ENCODE data around the gene RPTOR.

The RPTOR gene

DNA sequence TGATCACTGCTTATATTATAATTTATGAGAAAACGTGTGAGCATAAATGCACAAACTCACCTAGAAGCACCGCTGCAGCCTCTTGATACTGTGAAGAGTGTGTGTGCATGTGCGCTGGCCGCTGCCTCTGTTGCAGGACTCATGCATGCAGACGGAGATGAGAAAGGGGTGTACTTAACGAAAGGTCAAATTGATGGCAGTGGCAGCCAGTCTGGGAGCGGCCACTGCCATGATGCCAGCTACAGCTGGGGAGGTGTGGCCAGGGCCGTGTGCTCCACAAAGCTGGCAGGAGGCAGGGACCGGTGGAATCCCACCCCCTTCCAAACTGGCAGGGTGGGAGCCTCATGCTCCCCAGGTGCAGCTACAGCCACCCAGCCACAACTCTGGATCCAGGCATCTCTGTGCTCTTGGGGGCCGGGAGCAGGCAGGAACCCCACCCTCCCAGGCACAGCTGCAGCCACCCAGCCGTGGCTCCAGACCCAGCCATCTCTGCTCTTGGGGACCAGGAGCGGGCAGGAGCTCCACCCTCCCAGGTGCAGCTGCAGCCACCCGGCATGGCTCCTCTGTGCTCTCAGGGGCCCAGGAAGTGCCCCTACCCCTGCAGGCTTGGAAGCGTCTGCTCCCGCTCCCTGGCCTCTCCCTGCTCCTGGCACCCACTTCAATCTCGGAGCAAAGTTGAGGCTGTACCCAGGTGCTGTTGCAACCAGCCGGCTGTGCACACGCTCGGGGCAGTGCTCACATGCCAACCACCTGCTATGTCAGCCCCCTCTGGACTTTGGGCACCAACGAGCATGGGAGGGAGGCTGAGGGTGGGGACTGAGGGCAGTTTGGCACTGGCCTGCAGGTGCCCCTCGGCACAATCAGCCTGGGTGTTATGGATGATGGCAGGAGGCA is 369.5 kb downstream of the RPTOR start:
- DNase-seq (ENCODE audit: low read depth), result no peak

DNA sequence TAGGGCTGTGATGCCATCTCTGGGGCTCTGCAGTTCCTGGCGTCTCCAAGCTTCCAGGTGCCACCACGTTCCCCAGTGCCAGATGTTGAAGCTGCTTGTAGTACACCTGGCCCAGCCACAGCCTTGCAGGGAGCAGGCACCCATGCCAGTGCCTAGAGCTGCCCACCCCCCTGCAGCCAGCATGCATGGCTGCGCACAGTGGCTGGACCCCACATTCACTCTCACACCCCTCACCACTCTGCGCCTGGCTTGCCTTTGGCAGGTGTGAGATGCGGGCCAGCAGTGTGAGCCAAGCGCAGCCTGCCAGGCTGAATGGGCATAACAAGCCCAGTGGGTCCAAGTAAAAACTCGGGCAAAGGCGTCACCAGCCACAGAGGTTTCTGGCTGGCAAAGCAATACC is 371.6 kb downstream of the RPTOR start:
- DNase-seq (ENCODE audit: low read depth), result no peak

DNA sequence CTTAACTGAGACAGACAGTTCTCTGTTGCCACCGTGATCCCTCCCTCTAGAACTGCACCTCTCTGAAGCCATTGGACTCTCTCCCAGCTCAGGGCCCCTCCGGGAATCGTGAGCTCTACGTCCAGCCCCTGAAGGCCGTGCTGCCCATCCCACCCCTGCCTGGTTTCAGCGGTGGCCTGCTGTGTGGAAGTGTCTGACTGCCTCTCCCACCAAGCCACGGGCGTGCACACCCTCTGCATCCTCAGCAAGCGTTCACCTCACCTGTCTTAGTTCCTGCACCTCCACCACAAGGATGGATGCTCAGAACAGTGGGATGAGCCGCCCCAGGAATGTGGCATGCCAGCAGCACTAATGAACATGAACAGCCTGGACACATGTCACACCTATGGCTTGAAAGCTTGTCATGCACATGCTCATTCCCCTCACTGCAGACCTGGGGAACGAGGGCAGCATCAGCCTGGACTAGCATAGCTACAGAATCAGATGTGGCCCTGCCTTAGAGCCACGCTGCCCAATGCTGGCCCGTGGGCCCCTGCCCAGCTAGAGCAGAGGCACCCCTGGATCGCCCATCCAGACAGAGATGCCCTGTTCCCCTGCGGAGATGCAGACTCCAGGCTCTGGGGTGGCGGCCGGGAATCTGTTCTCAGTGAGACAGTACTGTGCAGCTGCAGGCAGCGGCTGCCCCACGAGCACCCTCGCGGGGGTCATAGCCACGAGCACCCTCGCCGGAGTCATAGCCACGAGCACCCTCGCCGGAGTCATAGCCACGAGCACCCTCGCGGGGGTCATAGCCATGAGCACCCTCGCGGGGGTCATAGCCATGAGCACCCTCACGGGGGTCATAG is 373.3 kb downstream of the RPTOR start:
- DNase-seq (ENCODE audit: low read depth), result no peak

DNA sequence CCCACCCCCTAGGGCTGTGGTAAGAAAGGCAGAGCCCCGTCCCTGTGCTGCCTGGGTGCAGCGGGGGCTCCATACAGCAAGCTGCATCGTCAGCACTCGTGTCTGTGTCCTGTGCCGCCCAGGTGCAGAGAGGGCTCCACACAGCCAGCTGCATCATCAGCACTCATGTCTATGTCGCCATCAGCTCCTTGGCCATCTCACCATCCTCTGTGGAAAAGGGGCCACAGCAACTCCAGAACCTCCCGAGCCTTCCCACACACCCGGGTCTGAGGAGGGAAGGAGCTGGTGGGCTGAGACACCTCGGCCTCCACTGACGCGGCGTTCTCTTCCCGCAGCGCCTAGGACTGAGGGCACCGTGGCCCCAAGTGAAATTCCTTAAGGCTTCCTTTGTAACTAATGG is 374.1 kb downstream of the RPTOR start:
- no peak for DNase-seq (ENCODE audit: low read depth)

DNA sequence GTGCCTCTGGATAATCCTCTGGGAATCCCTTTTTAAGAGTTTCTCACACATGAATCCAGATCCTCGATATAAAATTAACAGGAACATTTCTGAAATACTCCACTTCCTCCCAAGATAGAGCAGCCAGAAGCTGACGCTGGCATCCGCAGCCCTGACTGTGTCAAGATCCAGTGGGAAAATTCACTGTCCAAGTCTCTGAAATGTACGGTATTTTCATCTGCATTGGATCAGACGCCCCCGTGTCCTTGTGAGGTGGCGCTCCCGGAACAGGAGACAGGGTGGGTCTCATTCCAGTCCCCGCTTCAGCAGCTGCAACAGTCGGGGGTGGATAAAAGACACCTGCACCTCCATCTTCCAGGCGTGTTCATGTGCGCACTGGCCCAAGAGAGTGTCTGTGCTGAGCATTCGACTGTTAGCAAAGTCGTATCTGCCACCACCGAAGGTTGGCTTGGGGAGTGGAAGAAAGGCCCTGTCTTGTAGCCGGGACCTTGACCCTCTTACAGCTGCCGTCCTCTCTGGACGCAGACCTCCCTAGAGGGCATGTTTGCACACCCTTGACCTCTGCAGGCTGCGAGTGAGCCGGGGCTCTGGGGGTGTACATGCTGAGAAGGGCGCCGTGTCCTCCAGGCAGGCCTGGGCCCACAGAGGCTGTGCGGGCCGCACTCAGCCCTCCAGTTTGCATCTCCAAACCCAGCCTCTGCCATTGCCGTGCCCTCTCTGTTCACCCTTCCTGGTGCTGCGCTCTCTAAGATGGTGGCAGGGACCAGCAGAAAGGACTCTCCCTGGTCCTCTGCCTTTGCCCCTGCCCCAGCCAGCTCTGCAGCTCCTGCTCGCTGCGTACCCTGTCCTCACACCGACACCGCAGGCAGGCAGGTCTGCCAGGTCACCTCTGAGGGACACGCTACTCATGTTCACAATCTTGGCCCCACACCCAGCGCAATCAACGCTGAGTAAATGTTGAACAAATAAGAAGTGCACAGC is 375.0 kb downstream of the RPTOR start:
- DNase-seq (ENCODE audit: low read depth), result no peak

DNA sequence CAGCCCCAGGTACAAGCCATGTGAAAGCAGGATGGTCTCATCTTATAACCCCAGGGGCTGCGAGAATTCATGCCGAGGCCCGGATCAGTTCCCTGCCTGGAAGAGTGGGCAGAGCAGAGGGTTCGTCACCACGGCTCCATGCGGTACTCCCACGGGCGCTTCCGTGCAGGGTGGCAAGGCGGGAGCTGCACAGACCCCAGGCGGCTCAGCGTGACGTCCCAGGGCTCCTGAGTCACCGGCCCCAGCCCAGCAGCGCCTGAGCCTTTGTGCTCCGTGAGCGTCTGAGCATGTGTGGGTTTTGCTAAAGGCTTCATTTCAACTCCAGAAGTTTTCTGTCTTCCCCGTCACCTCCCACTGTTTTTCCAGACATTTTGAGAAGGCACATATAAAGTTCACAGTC is 375.8 kb downstream of the RPTOR start:
- no peak for DNase-seq (ENCODE audit: low read depth)

DNA sequence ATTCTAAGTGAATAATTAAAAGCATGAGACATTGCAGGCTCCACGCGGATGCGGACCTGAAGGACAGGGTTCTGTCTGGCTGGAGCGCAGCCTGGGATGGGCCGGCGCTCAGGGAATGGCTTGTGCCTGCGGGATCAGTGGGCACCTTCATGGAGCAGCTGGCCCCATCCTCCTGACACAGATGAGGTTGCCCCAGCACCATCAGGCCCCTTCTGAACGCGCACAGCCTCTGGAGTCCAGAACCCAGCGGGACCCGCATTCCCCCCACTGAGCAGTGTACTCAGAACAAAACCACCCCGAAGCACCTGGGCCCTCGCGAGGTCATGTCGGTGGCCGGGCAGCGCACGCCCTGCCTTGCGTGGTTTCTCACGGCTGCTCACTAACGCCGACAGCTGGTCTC is 376.5 kb downstream of the RPTOR start:
- DNase-seq (ENCODE audit: low read depth), result no peak

DNA sequence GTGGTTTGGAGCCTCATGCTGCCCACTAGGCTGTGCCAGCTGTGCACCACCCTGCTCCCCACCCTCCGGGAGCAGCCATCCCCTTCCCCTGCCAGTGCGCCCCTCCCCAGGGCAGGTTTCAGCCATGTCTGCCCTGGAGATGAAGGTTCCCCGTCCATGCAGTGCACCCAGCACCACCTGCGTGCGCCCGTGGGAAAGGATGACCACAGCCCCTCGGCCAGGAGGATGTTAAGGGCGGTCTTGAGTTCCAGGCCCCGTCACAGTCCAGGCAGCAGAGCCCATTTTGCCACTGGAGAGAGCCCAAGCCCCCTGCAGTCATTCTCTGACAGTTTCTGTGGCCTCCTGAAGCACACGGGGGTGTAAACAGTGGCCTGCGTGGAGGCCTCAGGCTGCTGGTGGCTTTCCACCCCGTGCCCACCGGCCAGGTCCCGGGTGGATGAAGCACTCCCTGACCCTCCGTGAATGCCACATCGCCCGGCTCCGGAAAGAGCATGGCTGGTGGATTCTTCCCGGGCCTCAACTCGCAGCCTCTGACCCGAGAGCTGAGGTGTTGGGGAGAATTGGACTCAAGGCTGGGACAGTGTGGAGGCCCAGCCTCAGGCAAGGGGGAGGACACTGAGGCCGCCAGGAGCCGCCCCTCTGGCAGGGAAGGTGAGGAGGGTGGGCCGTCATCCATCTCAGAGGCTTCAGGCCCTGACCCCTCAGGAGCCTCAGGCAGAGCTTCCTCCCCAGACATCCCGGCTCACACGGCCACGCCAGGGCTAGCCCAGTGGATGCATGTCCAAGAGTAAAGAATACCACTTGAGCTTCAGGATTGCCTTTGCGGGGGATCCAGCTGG is 377.3 kb downstream of the RPTOR start:
- DNase-seq (ENCODE audit: low read depth), result no peak

DNA sequence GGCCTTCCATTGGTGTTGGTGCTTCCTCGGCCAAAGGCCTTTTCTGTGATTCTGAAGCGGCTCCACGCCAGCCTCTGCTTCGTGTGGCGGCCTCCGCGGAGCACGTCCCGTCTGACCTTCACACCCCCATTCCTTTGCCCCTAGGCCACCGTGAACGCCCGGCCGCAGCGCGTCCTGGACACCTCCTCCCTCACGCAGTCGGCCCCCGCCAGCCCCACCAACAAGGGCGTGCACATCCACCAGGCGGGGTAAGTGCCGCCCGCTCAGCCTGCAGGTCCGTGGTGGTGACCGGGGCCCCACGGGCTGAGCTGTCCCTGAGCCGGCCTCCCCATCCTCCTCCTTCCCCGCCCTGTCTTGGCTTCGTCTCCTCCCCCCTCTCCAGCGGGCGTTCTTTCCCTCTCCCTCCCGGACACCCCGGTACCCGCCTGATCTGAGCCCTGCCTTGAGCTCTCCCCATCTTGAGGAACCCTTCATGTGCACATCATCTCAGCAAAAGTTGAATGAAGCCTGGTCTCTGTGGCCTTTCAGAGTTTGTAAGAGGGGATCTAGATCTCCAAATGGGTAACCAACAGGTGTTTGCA is 378.0 kb downstream of the RPTOR start:
- DNase-seq (ENCODE audit: low read depth), result no peak

DNA sequence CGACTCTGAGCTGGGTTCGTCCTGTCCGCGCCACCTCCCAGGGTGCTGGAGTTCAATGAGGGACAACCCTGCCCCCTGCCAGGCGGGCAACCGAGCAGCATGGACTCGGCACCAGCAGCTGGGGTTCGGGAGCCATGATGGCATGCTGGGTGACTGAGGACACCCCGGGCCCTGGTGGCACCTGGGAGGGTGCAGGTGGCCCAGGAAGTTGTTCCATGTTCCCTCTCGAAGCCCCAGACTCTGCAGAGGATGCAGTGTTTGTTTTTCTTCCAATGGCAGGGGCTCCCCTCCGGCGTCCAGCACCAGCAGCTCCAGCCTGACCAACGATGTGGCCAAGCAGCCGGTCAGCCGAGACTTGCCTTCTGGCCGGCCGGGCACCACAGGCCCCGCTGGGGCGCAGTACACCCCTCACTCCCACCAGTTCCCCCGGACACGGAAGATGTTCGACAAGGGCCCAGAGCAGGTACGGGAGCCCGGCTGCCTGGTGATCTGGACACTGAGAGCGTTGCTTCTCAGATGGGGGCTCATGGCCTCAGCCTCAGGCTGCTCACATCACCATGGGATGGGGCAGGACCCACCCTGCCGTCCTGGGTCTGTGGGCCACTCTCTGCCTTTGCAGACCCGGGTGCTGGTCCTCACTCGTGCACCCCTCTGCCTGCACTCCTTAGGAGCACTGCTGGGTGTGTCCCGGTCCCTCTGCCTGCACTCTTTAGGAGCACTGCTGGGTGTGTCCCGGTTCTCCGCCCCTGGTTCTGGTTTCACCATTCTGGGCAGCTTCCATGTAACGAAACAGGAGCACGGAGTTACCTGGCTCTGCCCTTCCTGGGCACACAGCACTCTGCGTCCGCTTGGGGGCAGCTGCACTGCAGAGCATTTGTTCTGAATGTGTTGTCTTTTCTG is 378.8 kb downstream of the RPTOR start:
- DNase-seq (ENCODE audit: low read depth), result no peak

DNA sequence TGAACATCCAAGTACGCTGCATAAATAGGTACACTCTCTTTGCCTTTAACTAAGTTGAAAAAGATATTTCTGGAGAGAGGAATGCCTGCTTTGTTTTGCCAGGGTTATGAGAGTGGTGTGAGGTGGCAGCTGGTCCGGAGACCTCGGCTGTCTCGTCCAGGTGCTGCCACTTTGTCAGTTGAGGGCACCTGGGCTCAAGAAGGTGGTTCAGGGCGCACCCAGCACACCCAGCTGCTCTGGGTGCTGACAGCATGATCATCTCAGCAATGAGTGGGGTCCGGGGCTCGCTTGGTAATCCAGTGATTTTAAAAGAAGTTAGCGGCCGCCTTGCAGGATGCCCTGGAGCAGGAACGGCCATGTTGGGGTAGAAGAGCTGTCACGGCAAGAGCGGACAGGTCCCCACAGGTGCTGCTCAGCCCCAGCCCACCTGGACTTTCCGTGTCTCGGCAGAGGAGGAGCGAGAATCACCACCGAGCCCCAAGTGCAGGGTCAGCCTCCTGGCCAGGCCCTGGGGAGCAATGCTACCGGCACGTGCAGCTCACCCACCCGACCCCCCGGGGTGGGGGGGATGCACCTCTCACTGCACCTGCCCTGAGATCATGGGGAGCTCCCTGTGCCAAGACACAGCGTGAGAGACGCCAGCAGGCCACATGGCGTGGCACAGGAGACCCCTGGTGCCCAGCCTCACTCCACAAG is 379.6 kb downstream of the RPTOR start:
- no peak for DNase-seq (ENCODE audit: low read depth)

DNA sequence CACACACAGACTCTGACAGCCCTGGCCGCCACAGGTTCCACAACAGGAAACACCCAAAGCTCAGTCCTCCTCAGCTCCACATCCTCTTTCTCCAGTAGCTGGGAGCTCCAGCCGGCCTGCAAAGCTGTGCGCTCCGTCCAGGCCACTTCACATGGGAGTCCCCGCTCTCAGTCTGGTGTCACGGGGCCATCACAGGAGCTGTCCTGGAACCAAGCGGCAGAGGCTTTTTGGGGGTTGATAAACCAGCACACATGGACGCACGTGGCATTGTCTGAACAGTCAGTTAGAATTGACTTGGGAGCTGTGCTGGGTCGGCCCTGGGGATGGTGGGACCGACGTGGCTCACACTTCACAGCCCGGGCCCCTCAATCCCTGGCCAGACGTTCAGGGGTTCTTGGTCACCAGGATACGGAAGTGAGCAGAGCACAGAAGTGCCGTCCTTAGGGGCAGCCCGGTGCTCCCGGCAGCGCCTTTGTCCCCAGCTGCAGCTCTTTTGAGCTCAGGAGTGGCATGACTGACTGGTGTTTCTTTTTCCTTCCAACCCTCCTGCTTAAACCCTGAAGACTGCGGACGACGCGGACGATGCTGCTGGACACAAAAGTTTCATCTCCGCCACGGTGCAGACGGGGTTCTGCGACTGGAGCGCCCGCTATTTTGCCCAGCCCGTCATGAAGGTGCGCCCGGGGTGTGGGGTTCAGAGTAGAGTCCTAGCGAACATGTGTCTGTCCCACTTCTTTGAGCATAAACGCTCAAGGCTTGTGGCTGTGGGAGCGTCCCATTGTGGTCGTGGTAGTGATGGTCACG is 380.4 kb downstream of the RPTOR start:
- no peak for DNase-seq (ENCODE audit: low read depth)

DNA sequence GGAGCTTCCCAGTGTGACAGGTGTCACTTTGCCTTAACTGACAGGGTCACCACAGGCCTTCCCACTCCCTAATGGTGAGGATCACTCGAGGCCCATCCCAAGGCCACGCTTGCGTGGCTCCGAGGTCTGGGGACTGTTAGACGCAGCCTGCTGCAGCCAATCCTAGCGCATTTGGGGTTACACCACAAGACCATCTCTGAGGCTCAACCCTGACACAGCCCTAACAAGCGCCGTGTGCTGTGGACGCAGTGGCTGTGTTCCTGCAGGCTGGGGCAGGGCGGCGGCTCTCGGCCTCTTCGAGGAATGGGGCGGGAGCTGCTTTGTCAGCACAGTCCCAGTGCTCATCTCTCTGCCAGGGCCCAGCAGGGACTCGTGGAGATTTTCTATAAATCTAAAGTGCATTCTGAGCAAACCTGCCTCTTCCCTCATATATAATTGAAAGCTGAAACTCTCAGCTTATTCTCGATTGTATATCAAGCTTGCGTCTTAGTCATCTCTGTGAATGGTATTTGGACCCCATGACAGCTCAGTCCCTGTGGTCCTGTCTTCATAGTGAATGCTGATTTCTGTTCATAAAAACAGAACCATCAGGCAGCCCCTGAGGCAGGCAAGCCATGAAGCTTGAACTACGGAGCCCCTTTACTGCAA is 381.2 kb downstream of the RPTOR start:
- no peak for DNase-seq (ENCODE audit: low read depth)

DNA sequence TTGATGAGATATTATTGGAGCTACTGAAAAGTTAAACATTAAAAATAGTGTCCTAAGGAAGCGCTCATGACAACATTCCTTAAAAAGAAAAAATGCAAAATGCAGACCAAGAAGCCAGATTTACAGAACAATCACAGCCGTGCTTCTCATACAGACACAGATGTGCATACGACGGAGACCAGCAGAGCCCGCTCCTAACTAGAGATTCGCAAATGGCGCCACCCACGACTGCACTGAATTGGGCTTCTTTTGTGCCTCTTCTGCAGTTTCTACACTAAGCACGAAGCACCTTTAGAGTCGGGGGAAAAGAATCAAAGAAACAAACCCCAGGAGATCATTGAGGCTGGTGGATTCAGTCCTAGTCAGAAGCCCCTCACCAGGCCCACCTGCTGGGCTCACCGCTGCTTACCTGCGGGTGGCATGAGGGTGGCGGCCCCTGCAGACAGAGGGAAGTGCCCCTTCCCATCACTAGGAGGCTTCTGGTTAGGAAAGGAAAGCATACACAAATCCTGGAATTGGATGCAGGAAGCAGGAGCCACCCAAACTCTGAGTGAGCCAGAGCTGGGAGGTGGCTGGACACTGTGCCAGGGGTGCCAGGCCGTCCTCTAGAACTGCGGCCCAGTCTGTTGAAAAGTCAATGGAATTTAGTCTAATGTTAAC is 382.1 kb downstream of the RPTOR start:
- DNase-seq (ENCODE audit: low read depth), result no peak

DNA sequence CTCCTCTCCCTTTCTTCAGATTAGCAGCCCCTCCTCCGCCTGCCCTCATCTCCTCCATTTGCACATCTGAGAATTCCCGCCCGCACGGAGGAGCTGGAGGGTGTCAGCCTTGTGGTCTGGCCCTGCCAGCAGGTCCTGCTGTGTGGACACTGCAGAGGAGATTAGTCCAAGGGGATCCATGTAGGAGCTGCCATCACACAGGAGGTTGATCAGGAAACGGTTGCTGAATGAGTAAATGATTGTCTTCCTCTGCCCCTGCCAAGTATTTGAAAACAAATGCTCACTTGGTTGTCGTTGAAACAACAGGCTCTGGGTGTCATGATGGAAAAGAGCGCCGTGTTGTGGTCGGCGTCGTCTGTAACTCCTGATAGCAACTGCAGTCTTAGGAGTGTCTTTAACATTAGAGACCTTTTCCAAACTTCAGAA is 383.2 kb downstream of the RPTOR start:
- no peak for DNase-seq (ENCODE audit: low read depth)

DNA sequence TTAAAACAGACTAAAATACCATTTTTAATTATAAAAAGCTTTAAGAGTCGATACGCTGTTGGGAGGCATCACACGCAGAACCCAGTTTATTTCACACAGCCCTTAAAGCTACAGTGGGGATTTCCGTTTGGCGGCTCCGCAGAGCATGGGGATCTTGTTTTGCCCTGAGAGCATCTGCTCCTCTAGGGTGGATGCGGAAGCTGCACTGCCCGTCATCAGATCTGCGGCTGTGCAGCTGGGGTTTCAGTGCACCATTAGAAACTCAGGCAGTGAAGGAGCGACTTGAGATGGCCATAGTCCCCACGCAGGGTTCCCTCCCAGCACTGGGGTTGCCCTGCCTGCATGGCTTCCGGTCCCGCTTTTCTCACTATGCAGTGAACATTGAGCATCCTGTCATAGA is 384.8 kb downstream of the RPTOR start:
- DNase-seq (ENCODE audit: low read depth), result no peak

Measured in ELR (cell line).